Endothelial cell of umbilical vein (primary cell): ENCODE measurements around the gene PLXNB1.

ENCODE experiments used
- CTCF ChIP-seq, 2 donors: IDR thresholded peaks; 1 replicate in 1 of 2; 2 replicates in 1 of 2; pipeline ENCODE4 v1.5.1; 2011; ENCODE audit warnings: low read length in 2 of 2, mild to moderate bottlenecking in 2 of 2, moderate library complexity in 2 of 2, control low read depth in 1 of 2, inconsistent platforms in 1 of 2, low read depth in 1 of 2; ENCODE audit not compliant: insufficient read depth in 1 of 2; ENCODE audit errors: extremely low read depth in 1 of 2
- EZH2 ChIP-seq: IDR thresholded peaks from 2 replicates; pipeline ENCODE4 v1.6.1; 2012; ENCODE audit warnings: borderline replicate concordance, low read depth, mild to moderate bottlenecking, moderate library complexity, low read length, inconsistent platforms; ENCODE audit not compliant: severe bottlenecking
- FOS ChIP-seq: IDR thresholded peaks from 2 replicates; pipeline ENCODE4 v1.6.1; 2011; ENCODE audit warnings: mild to moderate bottlenecking, low read length, moderate library complexity, borderline replicate concordance; ENCODE audit not compliant: insufficient read depth
- JUN ChIP-seq: IDR thresholded peaks from 2 replicates; pipeline ENCODE4 v1.6.1; 2011; ENCODE audit warnings: borderline replicate concordance, low read depth; ENCODE audit not compliant: insufficient read length, insufficient read depth
- MYC ChIP-seq: IDR thresholded peaks from one replicate; pipeline ENCODE4 v1.6.1; 2011; ENCODE audit warnings: mild to moderate bottlenecking, low read depth, low read length
- POLR2A ChIP-seq: IDR thresholded peaks from 2 replicates; pipeline ENCODE4 v1.6.1; 2012; ENCODE audit warnings: low read depth, mild to moderate bottlenecking, control low read depth, low read length
- POLR2AphosphoS5 ChIP-seq: IDR thresholded peaks from 2 replicates; pipeline ENCODE4 v1.6.1; 2012; ENCODE audit warnings: low read depth, mild to moderate bottlenecking, control low read depth, low read length, moderate library complexity; ENCODE audit not compliant: insufficient read depth
- TF ChIP-seq, protein P1 (sequence below): IDR thresholded peaks from 2 replicates; pipeline ENCODE4 v1.6.1; 2011; ENCODE audit not compliant: insufficient read depth, insufficient read length

GRCh38 chr3:48410205-48411040 is 19.5 kb downstream of the PLXNB1 start:
- TF ChIP-seq, protein P1, sequence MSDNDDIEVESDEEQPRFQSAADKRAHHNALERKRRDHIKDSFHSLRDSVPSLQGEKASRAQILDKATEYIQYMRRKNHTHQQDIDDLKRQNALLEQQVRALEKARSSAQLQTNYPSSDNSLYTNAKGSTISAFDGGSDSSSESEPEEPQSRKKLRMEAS: no peak
- no peak for TF ChIP-seq POLR2A
- no peak for TF ChIP-seq EZH2
- TF ChIP-seq JUN: no peak
- TF ChIP-seq CTCF (IDR thresholded peaks at IDR 0.05; ENCODE audit: extremely low read depth in 1 of 2, insufficient read depth in 1 of 2, low read depth in 1 of 2, low read length in 2 of 2): no peak
- no peak for TF ChIP-seq POLR2AphosphoS5
- TF ChIP-seq FOS: no peak
- TF ChIP-seq MYC: no peak
